ENCODE measurements around the gene OOSP2.
"Not testable (repeated sequence)": the region's sequence is repeated elsewhere in the genome, so short reads cannot be mapped to it uniquely, and the experiment has no call there.

OOSP2 gene, protein sequence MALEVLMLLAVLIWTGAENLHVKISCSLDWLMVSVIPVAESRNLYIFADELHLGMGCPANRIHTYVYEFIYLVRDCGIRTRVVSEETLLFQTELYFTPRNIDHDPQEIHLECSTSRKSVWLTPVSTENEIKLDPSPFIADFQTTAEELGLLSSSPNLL

DNA sequence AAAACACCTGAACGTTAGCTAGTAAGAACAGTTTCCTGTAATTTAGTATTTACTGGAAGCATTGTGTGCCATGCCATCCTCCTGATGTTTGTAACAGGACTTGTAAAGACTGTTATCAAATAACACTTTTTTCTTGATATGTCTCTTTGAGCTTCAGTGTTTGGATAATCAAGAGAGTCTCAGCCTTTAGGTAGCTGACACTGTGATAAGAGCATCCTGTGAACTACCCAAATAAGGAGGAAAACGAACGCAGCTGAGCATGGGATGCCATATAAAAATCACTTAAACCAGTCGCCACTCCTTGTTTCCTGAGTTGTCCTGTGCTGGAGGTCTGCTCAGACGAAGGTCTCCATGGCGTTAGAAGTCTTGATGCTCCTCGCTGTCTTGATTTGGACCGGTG is at the start of gene OOSP2:
Gene OOSP2, plus strand, starts transcription at position 301 of the 400 bp plus-strand sequence. Its CDS starts 51 bp downstream, at position 352.
- DNase-seq: no peak

DNA sequence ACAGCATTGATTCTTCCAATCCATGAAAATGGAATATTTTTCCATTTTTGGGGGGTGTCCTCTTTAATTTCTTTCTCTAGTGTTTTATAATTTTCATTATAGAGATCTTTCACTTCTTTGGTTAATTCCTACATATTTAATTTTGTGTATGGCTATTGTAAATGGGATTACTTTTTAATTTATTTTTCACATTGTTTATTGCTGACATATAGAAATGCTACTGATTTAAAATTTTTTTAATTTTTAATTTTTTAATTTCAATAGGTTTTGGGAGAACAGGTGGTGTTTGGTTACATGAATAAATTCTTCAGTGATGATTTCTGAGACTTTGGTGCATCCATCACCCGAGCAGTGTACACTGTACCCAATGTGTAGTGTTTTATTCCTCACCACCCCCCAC is 49.8 kb upstream of the OOSP2 start:
- DNase-seq: no peak

- DNase-seq: no peak
These were observed 47.8 kb upstream of the OOSP2 start for GRCh38 chr11:59992425-59992824.

DNA sequence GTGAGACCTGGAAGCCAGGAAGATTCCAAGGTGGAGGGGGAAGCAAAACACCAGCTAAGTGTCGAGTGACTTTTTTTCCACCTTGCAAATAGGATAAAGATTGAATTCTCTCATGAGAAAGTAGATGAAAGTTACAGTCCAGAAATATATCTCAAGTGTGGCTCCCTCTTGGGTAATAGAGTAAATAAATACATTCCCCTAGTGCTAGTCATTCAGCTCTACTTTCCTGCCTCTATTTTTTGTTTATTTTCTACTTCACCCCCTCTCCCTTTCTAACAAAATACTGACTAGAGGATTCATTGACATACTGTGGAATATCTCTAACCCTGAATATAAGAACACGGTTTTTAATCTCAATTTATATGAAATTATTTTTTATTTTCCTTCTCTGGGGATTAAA is 42.4 kb upstream of the OOSP2 start:
- no peak for DNase-seq

DNA sequence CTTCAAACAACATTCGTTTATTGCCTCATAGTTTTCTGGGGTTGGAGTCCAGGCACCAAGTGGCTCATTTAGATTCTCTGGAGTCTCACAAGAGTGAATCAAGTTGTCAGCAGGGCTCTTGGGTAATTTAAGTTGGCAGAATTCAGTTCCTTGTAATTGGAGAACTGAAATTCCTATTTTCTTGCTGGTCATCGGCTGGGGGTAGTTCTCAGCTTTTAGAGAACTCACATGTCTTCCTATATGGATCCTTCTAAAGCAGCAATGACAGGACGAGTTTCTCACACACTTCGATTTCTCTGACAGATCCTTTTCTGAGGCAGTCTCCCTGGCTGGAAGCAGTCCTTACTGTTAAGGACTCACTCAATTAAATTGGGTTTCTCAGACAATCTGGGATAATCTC is 40.5 kb upstream of the OOSP2 start:
- no peak for DNase-seq

GRCh38 chr11:60003729-60004128 is 36.5 kb upstream of the OOSP2 start:
- DNase-seq: no peak

DNA sequence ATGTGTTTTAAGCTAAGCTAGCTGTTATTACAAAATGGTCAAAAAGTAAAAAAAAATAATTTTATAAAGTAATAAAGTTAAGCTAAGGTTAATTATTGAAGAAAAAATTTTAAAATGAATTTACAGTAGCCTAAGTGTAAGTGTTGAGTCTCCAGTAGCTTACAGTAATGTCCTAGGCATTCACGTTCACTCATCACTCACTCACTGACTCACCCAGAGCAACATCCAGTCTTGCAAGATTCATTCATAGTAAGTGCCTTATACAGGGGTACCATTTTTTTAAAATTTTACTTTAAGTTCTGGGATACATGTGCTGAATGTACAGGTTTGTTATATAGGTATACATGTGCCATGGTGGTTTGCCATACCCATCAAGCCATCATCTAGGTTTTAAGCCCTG is 34.8 kb upstream of the OOSP2 start:
- no peak for DNase-seq

GRCh38 chr11:60016881-60017280 is 23.3 kb upstream of the OOSP2 start, which contains the start of gene OOSP4B:
TSS of gene OOSP4B (plus strand) at chr11:60017181.
- no peak for DNase-seq

DNA sequence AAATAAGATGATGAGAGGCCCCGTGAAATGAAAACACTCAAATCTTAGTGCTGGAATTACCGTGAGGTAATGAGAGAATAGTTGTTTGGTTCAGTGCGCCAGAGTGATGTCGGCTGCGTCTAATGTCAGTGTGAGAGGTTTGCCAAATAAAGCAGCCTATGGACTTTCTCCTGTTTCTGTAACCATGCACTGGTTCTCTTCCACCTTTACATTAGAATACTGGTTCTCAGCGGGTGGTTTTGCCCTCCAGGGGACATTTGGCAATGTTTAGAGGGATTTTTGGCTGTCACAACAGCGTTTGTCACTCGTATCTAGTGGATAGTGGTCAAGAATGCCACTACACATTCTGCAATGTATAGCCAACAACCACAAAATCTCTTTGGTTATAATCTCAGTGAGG is 22.2 kb upstream of the OOSP2 start:
- no peak for DNase-seq

DNA sequence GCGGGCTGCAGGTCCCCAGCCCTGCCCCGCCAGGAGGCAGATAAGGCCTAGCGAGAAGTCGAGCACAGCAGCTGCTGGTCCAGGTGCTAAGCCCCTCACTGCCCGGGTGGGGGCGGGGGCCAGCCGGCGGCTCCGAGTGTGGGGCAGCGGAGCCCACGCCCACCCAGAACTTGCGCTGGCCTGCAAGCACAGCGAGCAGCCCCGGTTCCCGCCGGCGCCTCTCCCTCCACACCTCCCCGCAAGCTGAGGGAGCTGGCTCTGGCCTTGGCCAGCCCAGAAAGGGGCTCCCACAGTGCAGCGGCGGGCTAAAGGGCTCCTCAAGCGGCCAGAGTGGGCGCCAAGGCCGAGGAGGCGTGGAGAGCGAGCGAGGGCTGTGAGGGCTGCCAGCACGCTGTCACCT is 19.8 kb upstream of the OOSP2 start:
- DNase-seq: not testable (repeated sequence)

GRCh38 chr11:60029015-60029632 is 11.1 kb upstream of the OOSP2 start:
- no peak for DNase-seq

DNA sequence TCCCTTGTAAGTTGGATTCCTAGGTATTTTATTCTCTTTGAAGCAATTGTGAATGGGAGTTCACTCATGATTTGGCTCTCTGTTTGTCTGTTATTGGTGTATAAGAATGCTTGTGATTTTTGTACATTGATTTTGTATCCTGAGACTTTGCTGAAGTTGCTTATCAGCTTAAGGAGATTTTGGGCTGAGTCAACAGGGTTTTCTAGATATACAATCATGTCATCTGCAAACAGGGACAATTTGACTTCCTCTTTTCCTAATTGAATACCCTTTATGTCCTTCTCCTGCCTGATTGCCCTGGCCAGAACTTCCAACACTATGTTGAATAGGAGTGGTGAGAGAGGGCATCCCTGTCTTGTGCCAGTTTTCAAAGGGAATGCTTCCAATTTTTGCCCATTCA is 10.2 kb downstream of the OOSP2 start:
- not testable (repeated sequence) for DNase-seq

DNA sequence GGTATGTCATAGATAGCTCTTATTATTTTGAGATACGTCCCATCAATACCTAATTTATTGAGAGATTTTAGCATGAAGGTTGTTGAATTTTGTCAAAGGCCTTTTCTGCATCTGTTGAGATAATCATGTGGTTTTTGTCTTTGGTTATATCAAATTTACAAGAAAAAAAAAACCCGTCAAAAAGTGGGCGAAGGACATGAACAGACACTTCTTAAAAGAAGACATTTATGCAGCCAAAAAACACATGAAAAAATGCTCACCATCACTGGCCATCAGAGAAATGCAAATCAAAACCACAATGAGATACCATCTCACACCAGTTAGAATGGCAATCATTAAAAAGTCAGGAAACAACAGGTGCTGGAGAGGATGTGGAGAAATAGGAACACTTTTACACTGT is 10.6 kb downstream of the OOSP2 start:
- DNase-seq: not testable (repeated sequence)

GRCh38 chr11:60056349-60056969 is 16.2 kb downstream of the OOSP2 start, which contains the start of gene MS4A3:
TSS of gene MS4A3 (plus strand) at chr11:60056665. CDS start at chr11:60061161, 4,496 bp downstream.
- DNase-seq: no peak

DNA sequence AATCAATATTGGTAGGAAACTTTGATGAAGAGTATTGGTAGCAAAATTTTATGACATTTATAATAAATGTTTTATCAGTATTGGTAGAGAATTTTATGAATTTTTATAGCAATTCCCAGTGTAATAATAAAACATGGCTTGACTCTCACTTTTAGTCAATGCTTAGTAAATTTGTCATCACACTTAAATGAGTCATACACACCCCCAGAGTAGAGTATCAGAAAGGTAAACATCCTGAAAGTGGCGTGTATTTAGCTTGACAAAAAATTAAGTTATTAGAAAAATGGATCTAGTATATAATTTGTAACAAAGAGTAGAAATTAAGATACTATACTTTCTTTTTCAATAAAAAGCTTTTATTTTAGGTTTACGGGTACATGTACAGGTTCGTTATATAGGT is 18.8 kb downstream of the OOSP2 start:
- DNase-seq: no peak

DNA sequence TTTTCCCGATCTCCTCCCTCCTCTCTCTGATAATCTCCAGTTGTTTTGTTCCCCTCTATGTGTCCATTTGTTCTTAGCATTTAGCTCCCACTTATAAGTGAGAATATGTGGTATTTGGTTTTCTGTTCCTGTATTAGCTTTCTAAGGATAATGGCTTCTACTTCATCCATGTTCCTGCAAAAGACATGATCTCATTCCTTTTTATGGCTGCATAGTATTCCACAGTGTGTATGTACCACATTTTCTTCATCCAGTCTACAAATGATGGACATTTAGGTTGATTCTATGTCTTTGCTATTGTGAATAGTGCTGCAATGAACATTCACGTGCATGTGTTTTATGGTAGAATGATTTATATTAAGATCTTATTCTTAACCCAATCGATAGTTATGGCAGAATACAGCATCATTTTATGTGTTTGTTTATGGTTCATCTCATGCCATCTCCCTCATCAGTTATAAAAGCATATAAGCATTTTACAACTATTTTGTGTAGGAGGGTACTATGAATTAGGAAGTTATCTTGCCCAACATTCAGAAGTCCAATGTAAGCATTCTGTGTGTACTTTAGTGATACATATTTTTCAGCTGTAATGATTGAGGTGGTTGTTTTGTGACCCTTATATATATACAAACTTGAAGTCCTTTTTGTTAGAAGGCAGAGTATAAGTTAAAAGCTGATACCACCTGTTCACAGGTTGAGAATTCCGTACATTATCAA is 19.5 kb downstream of the OOSP2 start:
- DNase-seq: no peak

DNA sequence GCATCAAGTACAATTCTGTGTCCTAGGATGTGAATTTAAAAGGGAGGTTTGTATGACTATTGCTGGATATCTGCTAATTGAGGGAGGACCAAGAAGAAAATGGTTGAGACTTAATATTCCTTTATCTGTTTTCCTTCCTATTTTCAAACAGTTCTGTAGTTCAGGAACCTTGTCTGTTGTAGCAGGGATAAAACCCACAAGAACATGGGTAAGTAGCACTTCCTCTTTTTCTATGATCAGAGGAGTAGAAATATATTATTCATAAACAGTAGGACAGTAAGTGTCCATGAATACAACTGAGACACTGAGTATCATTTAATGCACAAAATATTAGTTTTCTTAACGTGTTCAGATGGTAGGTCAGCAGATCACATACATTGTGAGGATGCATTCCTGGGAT is 23.9 kb downstream of the OOSP2 start:
- no peak for DNase-seq

- no peak for DNase-seq
These were observed 25.6 kb downstream of the OOSP2 start for GRCh38 chr11:60065801-60066200.

- no peak for DNase-seq
These were observed 29.2 kb downstream of the OOSP2 start for GRCh38 chr11:60069450-60069849.

DNA sequence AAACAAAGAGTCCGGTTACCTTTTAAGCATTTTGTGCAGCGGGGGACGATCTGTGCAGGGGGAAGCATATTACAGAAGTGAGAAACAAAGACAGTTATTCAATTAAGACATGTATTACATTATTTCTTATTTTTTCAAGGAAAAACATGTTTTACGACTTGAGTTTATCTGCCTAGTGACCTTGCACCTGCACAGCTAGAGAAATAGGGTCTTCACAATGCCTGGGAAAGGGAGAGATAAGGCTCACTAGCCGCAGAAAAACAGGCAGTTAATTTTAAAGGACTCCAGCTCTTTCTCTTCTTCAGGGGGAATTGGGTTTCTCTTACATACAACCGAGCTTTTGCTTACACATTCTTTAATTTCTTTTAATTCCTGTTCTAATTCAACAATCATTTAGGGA is 31.4 kb downstream of the OOSP2 start:
- not testable (repeated sequence) for DNase-seq

DNA sequence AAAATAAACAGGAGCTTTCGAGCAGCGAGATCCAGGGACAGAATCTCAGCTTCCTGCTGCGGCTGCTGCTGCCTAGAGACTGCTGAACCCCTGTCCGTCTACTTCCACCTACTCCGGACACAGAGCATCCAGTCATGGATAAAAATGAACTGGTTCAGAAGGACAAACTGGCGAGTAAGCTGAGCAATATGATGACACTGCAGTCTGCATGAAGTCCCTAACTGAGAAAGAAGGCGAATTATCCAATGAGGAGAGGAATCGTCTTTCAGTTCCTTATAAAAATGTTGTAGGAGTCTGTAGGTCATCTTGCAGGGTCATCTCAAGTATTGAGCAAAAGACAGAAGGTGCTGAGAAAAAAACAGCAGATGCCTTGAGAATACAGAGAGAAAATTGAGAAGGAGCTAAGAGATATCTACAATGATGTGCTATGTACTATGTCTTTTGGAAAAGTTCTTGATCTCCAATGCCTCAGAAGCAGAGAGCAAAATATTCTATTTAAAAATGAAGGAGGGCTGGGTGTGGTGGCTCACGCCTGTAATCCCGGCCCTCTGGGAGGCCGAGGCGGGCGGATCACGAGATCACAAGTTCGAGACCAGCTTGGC is 37.1 kb downstream of the OOSP2 start:
- DNase-seq: no peak

DNA sequence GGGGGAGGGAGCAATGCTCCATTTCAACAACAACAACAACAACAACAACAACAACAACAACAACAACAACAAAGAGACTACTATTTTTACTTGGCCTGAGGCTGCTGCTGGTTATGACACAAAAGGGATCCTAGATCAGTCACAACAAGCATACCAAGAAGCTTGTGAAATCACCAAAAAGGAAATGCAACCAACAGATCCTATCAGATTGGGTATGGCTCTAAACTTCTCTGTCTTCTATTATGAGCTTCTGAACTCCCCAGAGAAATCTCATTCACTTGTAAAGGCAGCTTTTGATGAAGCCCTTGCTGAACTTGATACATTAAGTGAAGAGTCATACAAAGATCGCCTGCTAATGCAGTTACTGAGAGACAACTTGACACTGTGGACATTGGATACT is 37.8 kb downstream of the OOSP2 start:
- DNase-seq: no peak

GRCh38 chr11:60078745-60079144 is 38.5 kb downstream of the OOSP2 start:
- DNase-seq: no peak
